GM21619 (cell line): Measurements from ENCODE around the gene ACTN1.

Source experiments
- ATAC-seq: cut with Tn5 transposase; IDR thresholded peaks from one replicate; pipeline ENCODE4 v1.9.1; 2021; ENCODE audit not compliant: unreplicated experiment

The ACTN1 gene

GRCh38 chr14:68892961-68893360 lies 86.1 kb downstream of the ACTN1 start:
- ATAC-seq = no peak

DNA sequence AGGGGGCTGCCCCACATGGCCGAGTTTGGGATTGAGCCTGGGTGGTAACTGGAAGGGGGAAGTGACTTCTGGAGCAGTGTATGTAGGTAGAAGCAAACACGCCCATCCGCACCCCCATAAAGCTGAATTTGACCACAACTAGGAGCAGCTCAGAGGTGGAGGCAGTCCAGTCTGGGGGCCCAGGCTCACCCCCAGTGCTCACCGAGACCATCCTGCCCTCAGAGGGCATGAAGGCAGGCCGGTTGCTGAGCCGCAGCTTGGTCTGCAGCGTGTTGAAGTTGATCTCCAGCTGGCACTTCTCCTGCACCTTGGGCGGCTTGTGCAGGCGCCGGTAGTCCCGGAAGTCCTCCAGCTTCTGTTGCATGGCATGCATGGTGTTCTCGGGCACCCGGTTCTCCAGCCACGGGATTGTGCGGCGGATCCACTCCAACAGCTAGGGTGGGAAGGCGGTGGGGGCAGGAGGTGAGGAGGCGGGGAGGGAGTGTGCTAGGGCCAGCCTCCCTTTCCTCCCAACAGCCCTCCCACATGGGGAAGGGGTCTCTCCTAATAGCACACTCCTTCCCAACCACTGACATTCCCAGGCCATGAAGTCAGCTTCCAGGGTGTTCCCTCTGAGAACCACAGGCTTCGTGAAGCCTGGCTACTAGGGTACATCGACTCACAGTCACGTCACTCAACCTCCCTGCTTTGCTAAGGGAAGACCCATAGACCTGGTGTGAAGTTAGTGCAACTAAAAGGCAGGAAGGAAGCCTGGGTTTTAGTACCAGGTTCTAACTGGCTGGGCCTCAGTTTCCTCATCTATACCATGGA lies 87.0 kb downstream of the ACTN1 start:
- no peak for ATAC-seq

DNA sequence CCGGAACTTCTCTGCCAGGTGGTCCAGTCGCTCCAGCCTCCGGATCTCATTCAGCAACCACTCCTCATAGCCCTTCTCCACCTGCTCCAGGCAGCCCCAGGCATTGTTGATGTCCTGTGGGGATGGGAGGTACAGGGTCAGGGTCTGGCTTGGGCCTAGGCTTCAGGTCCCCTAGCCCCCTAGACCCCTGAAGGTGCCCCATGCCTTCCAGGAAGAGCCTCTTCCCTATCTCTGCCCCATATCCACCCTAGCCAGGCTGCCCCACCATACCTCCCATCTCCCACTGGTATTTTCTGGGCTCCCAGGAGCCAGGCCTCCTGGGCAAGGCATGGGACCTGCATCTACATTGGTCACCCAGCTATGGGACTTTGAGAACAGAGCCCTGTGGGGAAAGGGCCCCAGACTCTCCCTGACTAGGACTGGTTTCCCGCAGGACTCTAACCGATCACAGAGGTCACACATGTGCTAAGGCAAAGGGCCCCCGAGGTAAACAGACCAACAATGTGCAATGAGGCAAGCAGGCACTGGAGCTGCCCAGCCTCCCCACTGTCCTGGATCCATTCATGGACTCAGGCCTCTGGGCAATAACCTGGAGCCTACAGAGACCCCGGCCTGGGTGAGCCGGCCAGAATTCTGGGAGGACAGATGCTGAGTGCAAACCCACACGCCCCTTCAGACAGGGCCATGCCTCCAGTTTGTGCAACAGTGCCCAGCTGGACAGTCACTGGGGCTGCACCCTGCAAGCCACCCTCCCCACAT lies 88.8 kb downstream of the ACTN1 start:
- no peak for ATAC-seq

DNA sequence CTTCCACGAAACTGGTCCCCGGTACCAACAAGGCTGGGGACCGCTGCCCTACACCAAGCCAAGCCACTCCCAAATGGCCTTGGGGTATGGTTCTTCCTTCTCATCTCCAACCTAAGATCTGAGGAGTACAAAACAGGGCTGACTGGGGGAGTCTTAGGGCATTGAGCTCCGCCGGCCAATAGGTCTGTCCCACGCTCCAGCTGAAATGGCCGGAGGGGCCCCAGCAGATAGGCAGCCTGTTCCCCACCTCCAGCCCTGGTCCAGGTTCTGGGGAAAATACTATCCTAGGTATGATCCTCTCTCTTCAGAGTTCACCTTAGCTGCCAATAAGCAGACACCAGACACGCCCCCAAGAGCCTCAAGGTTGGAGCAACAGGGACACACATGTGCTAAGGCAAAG lies 90.2 kb downstream of the ACTN1 start:
- no peak for ATAC-seq

GRCh38 chr14:68888025-68888850 lies 90.9 kb downstream of the ACTN1 start:
- no peak for ATAC-seq

GRCh38 chr14:68886109-68886434 lies 93.0 kb downstream of the ACTN1 start:
- ATAC-seq = no peak

GRCh38 chr14:68885226-68886108 lies 93.6 kb downstream of the ACTN1 start:
- no peak for ATAC-seq

DNA sequence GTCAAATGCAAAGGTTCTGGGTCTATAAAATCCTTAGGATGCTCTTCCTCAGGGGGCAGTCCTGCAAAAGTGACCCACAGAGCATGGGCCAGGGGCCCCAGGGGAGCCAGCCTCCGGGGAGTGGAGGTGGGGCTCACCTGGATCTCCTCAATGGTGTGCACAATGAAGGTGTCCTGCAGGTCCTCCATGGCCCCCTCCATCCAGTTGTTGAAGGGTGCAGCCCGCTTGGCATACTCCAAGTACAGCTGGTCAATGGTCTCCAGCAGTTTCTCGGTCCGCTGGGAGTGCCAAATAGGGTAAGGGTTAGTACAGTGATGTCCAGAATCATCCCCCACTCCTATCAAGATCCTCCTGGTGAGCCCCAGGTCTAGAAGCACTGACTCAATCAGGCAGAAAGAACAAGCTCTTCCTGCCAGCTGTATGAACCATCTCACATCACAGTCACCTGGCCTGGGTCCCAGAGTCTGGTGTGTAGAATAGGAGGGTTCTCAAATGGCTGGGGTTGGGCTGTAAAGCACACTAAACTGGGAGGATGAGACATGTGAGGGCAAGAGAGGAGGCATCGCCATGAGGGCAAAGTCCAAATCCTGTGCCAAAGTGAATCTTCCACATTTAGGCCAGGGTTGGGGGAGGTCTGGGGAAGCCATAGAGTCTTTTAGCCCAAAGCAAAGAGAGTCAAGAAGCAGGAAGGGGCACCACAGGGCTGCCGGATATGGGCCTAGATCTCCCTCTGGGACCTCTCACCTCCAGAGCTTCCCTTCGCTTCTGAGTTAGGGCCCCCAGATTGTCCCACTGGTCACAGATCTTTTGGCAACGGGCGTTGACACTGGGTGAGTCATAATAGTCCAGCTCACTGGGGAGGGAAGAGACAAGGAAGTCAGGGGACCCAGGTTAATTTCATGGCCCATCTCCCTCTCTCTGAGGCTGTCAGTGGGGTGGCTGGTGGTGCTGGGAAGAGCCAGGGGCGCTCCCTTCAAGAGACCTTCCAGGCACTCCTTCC lies 94.8 kb downstream of the ACTN1 start:
- ATAC-seq = no peak

- ATAC-seq = no peak
Observed at GRCh38 chr14:68882235-68882634, 96.9 kb downstream of the ACTN1 start.

DNA sequence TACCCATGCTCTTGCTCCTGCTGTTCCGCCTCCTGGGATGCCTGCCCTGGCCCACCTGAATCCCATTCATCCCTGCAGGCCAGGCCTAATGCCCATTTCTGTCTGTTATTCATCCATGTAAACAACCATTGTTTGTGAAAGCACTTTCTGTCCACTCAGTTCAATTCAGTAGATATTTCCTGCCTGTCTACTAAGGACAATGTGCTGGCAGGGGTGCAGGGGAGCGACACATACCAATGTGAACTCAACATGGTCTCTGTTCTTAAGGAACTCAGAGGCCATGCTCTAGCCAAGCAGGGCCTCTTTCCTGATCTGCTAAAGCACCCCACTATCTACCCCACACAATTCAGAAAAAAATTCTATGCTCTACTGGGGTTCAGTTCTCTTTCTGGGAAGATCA lies 97.7 kb downstream of the ACTN1 start:
- no peak for ATAC-seq

DNA sequence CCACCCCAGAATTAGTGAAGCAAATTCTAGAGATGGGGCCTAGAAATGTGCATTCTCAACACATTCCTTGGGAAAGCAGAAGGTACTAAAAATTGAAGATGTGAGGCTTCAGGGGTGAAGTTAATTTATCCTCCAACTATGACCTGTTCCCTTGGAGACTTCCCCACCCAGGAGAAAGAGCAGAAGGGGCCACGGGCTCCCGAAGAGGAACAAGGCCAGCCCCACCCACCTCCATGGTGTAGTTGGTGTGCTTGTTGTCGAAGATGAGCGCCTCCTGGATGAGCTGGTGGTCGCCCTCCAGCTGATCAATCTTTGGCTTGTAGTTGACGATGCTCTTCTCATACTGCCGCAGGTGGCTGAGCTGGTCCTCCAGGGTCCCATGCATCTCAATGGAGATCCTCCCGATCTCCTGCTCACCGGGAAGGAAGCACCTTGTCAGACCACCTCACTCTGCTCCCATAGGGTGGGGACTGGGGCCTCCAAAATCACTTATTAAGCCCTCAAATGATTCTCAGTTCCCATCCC lies 98.5 kb downstream of the ACTN1 start:
- ATAC-seq = no peak

DNA sequence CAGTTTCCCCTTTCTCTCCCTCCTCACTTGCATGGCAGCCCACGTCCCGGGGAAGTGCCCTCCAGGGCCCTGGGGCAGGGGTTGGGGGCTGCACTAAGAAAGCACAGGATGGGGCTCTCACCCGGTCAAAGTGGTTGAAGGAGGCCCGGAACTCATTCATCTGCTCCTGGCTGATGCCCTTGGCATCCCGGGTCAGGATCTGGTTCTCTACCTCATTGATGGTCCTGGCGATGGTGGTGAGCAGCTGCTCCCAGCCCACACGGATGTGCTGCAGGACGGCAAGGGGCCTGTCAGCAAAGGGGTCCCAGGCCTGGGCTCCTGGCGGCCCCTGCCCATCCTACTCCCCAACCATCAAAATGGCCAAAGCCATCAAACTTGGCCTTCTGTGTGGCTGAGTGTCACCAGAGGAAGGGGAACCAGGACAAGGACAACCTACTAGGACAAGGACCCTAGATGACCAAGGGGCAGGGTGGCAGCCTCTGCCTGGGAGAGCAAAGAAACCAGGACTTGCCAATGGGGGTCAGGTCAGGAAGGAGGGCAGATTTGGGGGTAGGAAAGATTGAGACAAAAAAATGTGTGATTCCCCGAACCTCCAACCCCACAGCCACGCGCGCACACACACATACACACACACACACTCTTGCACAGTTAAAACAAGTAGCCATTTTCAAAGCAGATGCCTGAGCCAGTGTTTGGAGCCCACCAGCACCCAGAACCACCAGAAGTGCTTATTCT lies 99.1 kb downstream of the ACTN1 start:
- no peak for ATAC-seq

GRCh38 chr14:68879321-68879781 lies 99.8 kb downstream of the ACTN1 start:
- ATAC-seq = no peak

- ATAC-seq = no peak
Observed at GRCh38 chr14:68878908-68879307, 100.2 kb downstream of the ACTN1 start.

DNA sequence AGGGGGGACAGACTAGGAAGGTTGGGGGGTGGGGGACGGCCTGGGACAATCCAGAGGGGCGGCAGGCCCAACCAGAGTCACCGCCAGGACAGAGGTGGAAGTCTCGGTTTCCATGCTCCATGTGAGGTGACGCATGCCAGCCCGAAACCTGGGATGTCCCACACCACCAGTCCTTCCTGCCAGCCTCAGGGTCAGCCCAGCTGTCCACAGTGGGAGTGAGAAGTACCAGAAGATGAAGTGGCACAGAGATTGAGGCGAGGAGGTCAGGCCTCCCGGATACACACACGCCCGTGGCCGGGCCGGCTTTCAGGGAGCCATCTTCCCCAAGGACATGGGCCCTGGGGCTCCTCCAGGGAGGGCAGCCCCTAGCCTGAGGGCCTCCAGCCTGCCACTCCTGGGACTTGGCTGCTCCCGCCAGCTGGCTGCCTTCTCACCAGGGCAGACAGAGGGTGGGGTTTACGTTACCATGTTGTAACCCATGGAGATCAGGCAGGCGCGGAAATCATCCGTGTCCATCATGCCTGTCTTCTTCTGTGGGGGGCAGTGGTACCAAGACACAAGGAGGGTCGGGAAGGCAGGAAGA lies 101.0 kb downstream of the ACTN1 start:
- ATAC-seq = no peak

GRCh38 chr14:68876976-68877375 lies 102.1 kb downstream of the ACTN1 start:
- ATAC-seq = no peak

DNA sequence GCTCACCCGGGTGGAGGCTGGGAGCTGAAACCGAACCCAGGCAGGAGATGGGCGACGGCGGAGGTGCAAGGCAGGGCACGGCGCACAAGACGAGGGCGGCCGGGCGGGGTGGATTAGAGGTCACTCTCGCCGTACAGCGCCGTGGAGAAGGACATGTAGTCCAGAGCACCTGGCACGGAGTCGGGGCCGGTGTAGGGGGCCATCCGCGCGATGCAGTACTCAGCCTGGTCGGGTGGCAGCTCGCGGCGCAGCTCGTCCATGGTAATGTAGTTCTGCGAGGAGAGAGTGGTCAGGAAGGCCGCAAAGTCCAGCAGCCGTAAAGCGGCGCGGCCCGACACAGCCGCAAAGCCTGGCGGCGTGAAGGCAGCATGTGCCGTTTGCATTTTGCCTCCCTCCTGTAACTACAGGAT lies 104.4 kb downstream of the ACTN1 start:
- ATAC-seq = no peak

DNA sequence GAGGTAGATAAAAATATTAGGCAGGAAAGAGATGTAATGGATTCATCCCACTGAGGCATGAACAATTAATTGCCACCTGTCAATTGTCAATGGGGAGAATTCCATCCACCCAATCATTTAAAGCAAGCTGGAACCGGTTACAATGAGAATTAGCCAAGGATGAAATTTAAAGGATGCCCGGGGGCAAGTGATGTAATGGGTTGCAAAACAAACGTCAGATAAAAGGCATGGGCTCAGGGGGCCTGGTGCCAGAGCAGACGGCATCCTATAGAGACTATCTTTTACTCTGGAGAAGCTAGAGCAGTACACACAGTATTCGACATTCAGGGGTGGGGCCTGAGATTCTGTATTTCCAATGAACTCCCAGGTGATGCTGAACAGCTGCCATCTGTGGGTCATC lies 105.7 kb downstream of the ACTN1 start:
- no peak for ATAC-seq
